Glutamatergic neuron (in vitro differentiated cells): Measurements from ENCODE around the gene STK17A. TPM values are rescaled to one million over a fixed set of nuclear protein-coding genes. Genes with fewer than 3 reads are reported as not detected.
A peak's percentile ranks its signal among the peaks of the same experiment; 100 is the strongest.

ENCODE experiments used
- DNase-seq: peaks from one replicate; pipeline ENCODE4 v3.0.0; 2022
- H3K27ac Mint-ChIP-seq: one replicate; pipeline ENCODE4 v1.8.0; 2020; ENCODE audit warnings: mild to moderate bottlenecking, mixed read lengths, inconsistent platforms; ENCODE audit not compliant: unreplicated experiment
- H3K27me3 Mint-ChIP-seq: one replicate; pipeline ENCODE4 v1.8.0; 2020; ENCODE audit warnings: mild to moderate bottlenecking, moderate library complexity, mixed read lengths, inconsistent platforms; ENCODE audit not compliant: unreplicated experiment
- H3K36me3 Mint-ChIP-seq: one replicate; pipeline ENCODE4 v1.8.0; 2020; ENCODE audit warnings: mild to moderate bottlenecking, mixed read lengths, inconsistent platforms; ENCODE audit not compliant: unreplicated experiment
- H3K4me1 Mint-ChIP-seq: one replicate; pipeline ENCODE4 v1.8.0; 2020; ENCODE audit warnings: mild to moderate bottlenecking, low read depth, mixed read lengths, inconsistent platforms; ENCODE audit not compliant: unreplicated experiment
- H3K4me3 Mint-ChIP-seq: one replicate; pipeline ENCODE4 v1.8.0; 2020; ENCODE audit warnings: mild to moderate bottlenecking, mixed read lengths, inconsistent platforms; ENCODE audit not compliant: unreplicated experiment
- H3K9me3 Mint-ChIP-seq: one replicate; pipeline ENCODE4 v1.8.0; 2020; ENCODE audit warnings: mild to moderate bottlenecking, moderate library complexity, mixed read lengths, inconsistent platforms; ENCODE audit not compliant: unreplicated experiment
- CTCF ChIP-seq: fragments of 200-600 bp; sonication (generic); IDR thresholded peaks from one replicate; pipeline ENCODE4 v1.5.0; 2021; ENCODE audit not compliant: partially characterized antibody, unreplicated experiment
- total RNA-seq: library from RNA; stranded (reverse); fragmentation: NEBNext Ultra II Directional; extraction: Animal tissue kit (Norgen Biotek cat#: 25700); gene quantifications from one replicate; pipeline ENCODE4 v1.2.1, GENCODE V29; 2021; ENCODE audit not compliant: unreplicated experiment

Gene STK17A
- total RNA-seq, 1 donor from 2014 or later: 26.8 TPM

- H3K36me3 Mint-ChIP-seq: no peaks in the 10 kb centered on the region
- H3K27ac Mint-ChIP-seq: no peak overlapping the region
- no peak for TF ChIP-seq CTCF
- peaks cover 2% of the 10 kb centered on the region for H3K27me3 Mint-ChIP-seq
- no peaks in the 10 kb centered on the region for H3K9me3 Mint-ChIP-seq
- peaks cover 6% of the 10 kb centered on the region for H3K4me1 Mint-ChIP-seq
- H3K4me3 Mint-ChIP-seq: no peak overlapping the region
- no peak for DNase-seq
These were observed 76.0 kb downstream of the STK17A start for GRCh38 chr7:43658718-43659548.

- TF ChIP-seq CTCF: no peak
- Mint-ChIP-seq H3K9me3 (no peaks in the 10 kb centered on the region), H3K27me3 (peaks cover 2% of the 10 kb centered on the region), H3K4me1 (peaks cover 6% of the 10 kb centered on the region), H3K27ac (no peak overlapping the region), H3K4me3 (no peak overlapping the region), H3K36me3 (no peaks in the 10 kb centered on the region)
- no peak for DNase-seq
These were observed 76.6 kb downstream of the STK17A start for GRCh38 chr7:43659549-43659896.

GRCh38 chr7:43660141-43660540 is 77.2 kb downstream of the STK17A start:
- TF ChIP-seq CTCF: no peak
- DNase-seq: no peak
- Mint-ChIP-seq H3K4me1 (peaks cover 6% of the 10 kb centered on the region), H3K27me3 (peaks cover 2% of the 10 kb centered on the region), H3K36me3 (no peaks in the 10 kb centered on the region), H3K9me3 (no peaks in the 10 kb centered on the region), H3K4me3 (no peak overlapping the region), H3K27ac (peak overlapping the region; percentile 11)

GRCh38 chr7:43664681-43665080 is 81.8 kb downstream of the STK17A start:
- peaks cover 6% of the 10 kb centered on the region for H3K4me1 Mint-ChIP-seq
- no peak for DNase-seq
- H3K27me3 Mint-ChIP-seq: peaks cover 4% of the 10 kb centered on the region
- TF ChIP-seq CTCF: no peak
- peaks cover 11% of the 10 kb centered on the region for H3K36me3 Mint-ChIP-seq
- no peak overlapping the region for H3K4me3 Mint-ChIP-seq
- H3K27ac Mint-ChIP-seq: no peak overlapping the region
- no peaks in the 10 kb centered on the region for H3K9me3 Mint-ChIP-seq

GRCh38 chr7:43666938-43667337 is 84.0 kb downstream of the STK17A start:
- H3K4me1 Mint-ChIP-seq: peaks cover 4% of the 10 kb centered on the region
- H3K27ac Mint-ChIP-seq: no peak overlapping the region
- no peak overlapping the region for H3K4me3 Mint-ChIP-seq
- peaks cover 14% of the 10 kb centered on the region for H3K36me3 Mint-ChIP-seq
- no peak for DNase-seq
- peaks cover 2% of the 10 kb centered on the region for H3K27me3 Mint-ChIP-seq
- H3K9me3 Mint-ChIP-seq: peaks cover 3% of the 10 kb centered on the region
- TF ChIP-seq CTCF: no peak
